Epithelial cell of proximal tubule (primary cell): ENCODE data around the gene RPS25. TPM values are rescaled to one million over a fixed set of nuclear protein-coding genes. Genes with fewer than 3 reads are reported as not detected.
"Not testable (repeated sequence)": the region's sequence is repeated elsewhere in the genome, so short reads cannot be mapped to it uniquely, and the experiment has no call there.

Source experiments
- DNase-seq: peaks from one replicate; pipeline ENCODE4 v3.0.0-alpha.2; 2011; ENCODE audit warnings: low read depth
- H3K4me3 ChIP-seq: 2 replicates; pipeline ENCODE4 v1.5.1; 2011; ENCODE audit warnings: low read depth, mild to moderate bottlenecking, low read length
- CTCF ChIP-seq: conservative IDR thresholded peaks from 2 replicates; pipeline ENCODE4 v1.5.1; 2012; ENCODE audit warnings: low read depth, mild to moderate bottlenecking, low read length
- total RNA-seq: library from RNA; depleted of rRNA; stranded (reverse); fragments of >200 nt; gene quantifications from 2 replicates; pipeline ENCODE4 v1.2.3, GENCODE V29; 2015

The RPS25 gene
- total RNA-seq, 1 donor from 2014 or later, result 2,833 TPM

- DNase-seq, result no peak
- no peak overlapping the region for H3K4me3 ChIP-seq
- no peak for TF ChIP-seq CTCF
These were observed 20.7 kb upstream of the RPS25 start for GRCh38 chr11:119038884-119039283.

DNA sequence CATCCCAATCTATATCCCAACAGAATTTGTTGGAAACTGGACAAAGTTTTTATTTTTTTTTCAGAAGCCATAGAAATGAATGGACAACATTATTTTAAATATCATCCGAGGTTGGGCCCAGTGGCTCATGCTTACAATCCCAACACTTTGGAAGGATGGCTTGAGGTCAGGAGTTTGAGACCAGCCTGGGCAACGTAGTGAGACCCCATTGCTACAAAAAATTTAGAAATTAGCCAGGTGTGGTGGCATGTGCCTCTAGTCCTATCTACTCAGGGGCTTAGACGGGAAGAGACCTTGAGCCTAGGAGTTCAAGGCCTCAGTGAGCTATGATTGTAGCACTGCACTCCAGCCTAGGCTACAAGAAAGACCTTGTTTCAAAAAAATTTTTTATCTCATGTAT, 16.7 kb upstream of the RPS25 start:
- DNase-seq, result no peak
- no peak overlapping the region for H3K4me3 ChIP-seq
- TF ChIP-seq CTCF, result no peak

DNA sequence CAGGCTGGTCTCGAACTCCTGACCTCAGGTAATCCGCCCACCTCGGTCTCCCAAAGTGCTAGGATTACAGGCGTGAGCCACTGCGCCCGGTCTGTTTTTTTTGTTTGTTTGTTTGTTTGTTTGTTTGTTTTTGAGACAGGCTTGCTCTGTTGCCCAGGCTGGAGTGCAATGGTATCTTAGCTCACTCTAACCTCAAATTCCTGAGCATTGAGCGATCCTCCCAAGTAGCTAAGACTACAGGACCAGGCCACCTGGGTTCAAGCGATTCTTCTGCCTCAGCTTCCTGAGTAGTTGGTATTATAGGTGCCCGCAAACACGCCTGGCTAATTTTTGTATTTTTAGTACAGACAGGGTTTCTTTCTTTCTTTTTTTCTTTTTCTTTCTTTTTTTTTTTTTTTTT, 15.3 kb upstream of the RPS25 start:
- DNase-seq, result not testable (repeated sequence)

GRCh38 chr11:119031912-119032280, 13.8 kb upstream of the RPS25 start:
- TF ChIP-seq CTCF, result no peak
- no peak for DNase-seq
- no peak overlapping the region for H3K4me3 ChIP-seq

More for the DNA sequence above, 15.3 kb upstream of the RPS25 start:
- H3K4me3 ChIP-seq, result not testable (repeated sequence)

DNA sequence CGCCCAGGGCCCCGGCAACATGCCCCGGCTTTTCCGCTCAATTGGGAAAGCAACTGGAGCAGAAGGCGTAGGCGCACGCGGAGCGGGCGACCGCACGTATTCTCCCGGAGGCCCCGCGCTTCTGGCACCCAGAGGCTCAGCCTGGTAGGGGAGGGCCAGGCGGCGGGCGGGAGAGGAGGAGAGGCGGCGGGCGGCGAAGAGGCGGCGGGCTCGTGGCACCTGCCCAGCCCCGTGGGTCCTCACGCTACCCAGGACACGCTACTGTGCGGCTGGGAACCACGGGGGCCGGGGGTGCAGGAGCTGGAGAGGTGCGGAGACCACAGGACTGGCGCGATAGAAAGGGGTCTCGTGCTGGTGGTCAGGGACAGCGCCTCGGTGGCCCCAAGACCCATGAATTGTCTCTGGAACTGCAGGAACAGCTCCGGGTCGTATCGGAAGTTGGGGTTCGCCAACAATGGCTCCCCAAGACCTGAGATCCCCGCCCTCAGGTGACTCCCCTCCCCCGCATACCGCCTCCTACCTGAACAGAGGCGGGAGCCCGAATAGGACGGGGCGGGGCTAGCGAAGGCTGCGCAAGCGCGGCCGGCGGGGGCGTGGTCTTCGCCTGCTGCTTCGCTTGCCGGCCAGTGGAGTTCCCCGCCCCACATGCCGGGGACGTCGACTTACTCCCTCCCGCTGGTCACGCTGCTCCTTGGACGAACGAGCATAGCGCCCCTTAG, 12.3 kb upstream of the RPS25 start, which contains the start of gene SLC37A4:
Gene SLC37A4, minus strand, starts transcription at position 549 of the 719 bp plus-strand sequence.
- DNase-seq, result peak; percentile 68
- TF ChIP-seq CTCF, result peak; percentile 88
- peak within 1 kb of the TSS; percentile 96 for H3K4me3 ChIP-seq

DNA sequence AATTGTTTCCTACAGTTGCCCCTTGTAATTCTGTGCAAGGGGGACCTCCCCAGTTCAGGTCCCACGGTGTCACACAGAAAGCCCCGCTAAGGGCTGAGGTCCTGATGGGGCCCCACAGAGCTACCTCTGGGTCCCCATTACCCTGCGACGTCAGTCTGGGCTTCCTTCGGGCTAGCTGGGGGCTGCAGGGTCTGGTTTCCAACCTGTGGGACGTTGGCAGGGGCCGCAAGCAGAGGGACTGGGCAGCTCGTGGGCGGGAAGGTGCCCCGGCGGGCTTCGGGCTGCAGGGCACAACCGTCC, 11.8 kb upstream of the RPS25 start:
- TF ChIP-seq CTCF, result no peak
- peak overlapping the region; percentile 96 for H3K4me3 ChIP-seq

DNA sequence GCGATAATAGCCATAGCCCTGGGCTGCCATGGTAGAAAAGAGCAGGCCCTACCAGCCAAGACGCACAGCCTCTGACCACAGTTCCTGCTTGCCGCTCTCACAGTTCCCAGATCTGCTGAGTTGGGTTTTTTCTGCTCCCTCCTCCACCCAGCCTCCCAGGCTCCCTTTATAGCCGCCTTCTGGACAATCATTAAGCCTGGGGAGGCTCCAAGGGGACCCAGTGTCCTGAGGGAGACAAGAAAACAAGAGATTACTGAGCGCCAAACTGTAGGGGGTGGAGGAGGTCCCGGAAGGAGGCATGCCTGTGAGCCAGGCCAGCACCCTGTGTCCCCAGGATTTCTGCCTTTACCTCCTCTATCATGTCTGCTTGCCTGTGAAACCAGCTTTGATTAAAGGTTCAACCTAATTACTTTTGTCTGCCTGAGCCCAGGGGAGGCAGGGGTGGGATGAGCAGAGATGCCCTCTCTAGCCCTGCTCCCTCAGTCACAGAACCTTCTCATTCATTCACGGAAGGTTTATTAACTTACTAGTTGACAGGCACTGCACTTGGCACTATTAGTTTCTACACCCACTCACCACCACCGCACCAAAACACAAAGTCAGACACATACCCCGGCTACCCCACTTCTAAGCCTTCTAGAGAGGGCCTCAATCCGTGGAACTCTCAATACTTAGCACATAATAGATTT, 11.3 kb upstream of the RPS25 start:
- H3K4me3 ChIP-seq, result peak overlapping the region; percentile 96
- TF ChIP-seq CTCF, result no peak
- DNase-seq, result peak; percentile 57

More for the DNA sequence above, 11.8 kb upstream of the RPS25 start:
- DNase-seq, result no peak
